Neural crest cell (in vitro differentiated cells): ENCODE measurements around the gene MZB1. TPM values are rescaled to one million over a fixed set of nuclear protein-coding genes. Genes with fewer than 3 reads are reported as not detected.
"Not testable (repeated sequence)": the region's sequence is repeated elsewhere in the genome, so short reads cannot be mapped to it uniquely, and the experiment has no call there.

Experiments used
- DNase-seq: peaks from one replicate; pipeline ENCODE4 v3.0.0; 2021; ENCODE audit warnings: low read depth, mixed read lengths, low spot score
- H3K27ac Mint-ChIP-seq: one replicate; pipeline ENCODE4 v1.8.0; 2021; ENCODE audit warnings: mild to moderate bottlenecking, mixed read lengths; ENCODE audit not compliant: unreplicated experiment
- H3K27me3 Mint-ChIP-seq: 2 replicates; pipeline ENCODE4 v1.8.0; 2021; ENCODE audit warnings: low read depth, mild to moderate bottlenecking, mixed read lengths
- H3K36me3 Mint-ChIP-seq: 2 replicates; pipeline ENCODE4 v1.8.0; 2021; ENCODE audit warnings: low read depth, mild to moderate bottlenecking, mixed read lengths
- H3K4me1 Mint-ChIP-seq: 2 replicates; pipeline ENCODE4 v1.8.0; 2021; ENCODE audit warnings: mixed read lengths
- H3K4me3 Mint-ChIP-seq: one replicate; pipeline ENCODE4 v1.8.0; 2021; ENCODE audit warnings: mild to moderate bottlenecking, mixed read lengths
- H3K9me3 Mint-ChIP-seq: 2 replicates; pipeline ENCODE4 v1.8.0; 2021; ENCODE audit warnings: mixed read lengths
- total RNA-seq: library from RNA; stranded (reverse); gene quantifications from 2 replicates; pipeline ENCODE4 v1.2.1, GENCODE V29; 2021
- TF ChIP-seq, protein P1 (sequence below): fragments of 200-600 bp; sonication (generic); conservative IDR thresholded peaks from 2 replicates; pipeline ENCODE4 v1.5.0; 2021; ENCODE audit warnings: antibody characterized with exemption, mild to moderate bottlenecking

MZB1 gene
- total RNA-seq, 1 donor from 2014 or later: 0.30 TPM

DNA sequence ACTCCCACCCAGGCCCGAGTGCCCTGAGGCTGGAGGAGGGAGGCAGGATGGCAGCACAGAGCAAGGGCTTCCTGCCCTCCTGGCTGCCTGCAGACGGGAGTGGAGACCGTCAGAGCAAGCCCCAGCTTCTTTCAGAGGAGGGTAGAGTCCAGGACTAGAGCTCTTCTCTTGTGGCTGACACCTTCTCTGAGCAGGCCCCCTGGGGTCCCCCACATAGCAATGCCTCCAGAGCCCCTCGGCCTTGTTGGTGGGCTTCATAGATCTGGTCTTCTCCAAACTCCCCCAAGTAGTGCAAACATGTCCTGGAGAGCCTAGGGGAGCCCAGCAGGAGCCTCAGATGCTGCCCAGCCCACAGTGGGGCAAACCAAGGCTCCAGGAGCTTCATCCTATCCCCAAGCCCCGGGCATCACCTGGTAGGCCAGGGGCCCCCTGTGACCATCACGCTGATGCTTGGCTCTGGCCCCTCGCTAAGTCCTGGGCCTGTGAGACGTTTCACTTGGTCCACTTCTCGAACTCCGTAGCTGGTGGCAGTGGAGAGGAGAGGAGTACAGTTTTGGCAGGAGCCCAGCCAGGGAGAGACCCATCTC lies 2.0 kb downstream of the MZB1 start:
- TF ChIP-seq, protein P1, sequence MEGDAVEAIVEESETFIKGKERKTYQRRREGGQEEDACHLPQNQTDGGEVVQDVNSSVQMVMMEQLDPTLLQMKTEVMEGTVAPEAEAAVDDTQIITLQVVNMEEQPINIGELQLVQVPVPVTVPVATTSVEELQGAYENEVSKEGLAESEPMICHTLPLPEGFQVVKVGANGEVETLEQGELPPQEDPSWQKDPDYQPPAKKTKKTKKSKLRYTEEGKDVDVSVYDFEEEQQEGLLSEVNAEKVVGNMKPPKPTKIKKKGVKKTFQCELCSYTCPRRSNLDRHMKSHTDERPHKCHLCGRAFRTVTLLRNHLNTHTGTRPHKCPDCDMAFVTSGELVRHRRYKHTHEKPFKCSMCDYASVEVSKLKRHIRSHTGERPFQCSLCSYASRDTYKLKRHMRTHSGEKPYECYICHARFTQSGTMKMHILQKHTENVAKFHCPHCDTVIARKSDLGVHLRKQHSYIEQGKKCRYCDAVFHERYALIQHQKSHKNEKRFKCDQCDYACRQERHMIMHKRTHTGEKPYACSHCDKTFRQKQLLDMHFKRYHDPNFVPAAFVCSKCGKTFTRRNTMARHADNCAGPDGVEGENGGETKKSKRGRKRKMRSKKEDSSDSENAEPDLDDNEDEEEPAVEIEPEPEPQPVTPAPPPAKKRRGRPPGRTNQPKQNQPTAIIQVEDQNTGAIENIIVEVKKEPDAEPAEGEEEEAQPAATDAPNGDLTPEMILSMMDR: no peak
- peaks cover 5% of the 10 kb centered on the region for H3K4me1 Mint-ChIP-seq
- no peak overlapping the region for H3K4me3 Mint-ChIP-seq
- no peak overlapping the region for H3K27ac Mint-ChIP-seq
- H3K36me3 Mint-ChIP-seq: no peaks in the 10 kb centered on the region
- DNase-seq: no peak
- H3K9me3 Mint-ChIP-seq: no peaks in the 10 kb centered on the region
- peaks cover 17% of the 10 kb centered on the region for H3K27me3 Mint-ChIP-seq

DNA sequence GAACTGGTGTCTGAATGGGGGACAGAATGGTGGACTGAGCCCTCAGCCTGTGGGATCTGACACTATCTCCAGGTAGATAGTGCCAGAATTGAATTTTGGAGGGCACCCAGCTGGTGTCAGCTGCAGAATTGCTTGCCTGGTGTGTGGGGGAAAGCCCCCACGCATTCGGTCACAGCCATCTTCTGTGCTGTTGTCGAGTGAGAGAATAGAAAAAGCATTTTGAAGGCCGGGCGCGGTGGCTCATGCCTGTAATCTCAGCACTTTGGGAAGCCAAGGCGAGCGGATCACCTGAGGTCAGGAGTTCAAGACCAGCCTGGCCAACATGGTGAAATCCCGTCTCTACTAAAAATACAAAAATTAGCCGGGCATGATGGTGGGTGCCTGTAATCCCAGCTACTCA lies 2.8 kb downstream of the MZB1 start:
- not testable (repeated sequence) for H3K27ac Mint-ChIP-seq, H3K9me3 Mint-ChIP-seq, H3K4me3 Mint-ChIP-seq, DNase-seq, H3K4me1 Mint-ChIP-seq, H3K36me3 Mint-ChIP-seq
- H3K27me3 Mint-ChIP-seq: peaks cover 14% of the 10 kb centered on the region

DNA sequence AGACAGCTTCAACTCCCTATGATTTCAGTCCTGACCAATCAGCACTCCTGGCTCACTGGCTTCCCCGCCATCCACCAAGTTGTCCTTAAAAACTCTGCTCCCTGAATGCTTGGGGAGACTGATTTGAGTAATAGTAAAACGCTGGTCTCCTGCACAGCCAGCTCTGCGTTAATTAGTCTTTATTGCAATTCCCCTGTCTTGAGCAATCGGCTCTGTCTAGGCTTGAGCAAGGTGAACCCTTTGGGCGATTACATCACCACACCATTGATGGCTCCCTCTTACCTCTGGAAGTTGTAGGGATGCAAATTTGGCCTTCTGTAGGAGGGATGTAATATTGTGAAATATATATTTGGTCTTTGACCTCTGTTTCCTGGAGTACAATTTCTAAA lies 3.7 kb downstream of the MZB1 start:
- TF ChIP-seq, protein P1: no peak
- Mint-ChIP-seq H3K9me3 (no peaks in the 10 kb centered on the region), H3K4me3 (no peak overlapping the region), H3K36me3 (no peaks in the 10 kb centered on the region), H3K27me3 (peaks cover 5% of the 10 kb centered on the region), H3K4me1 (no peaks in the 10 kb centered on the region), H3K27ac (no peak overlapping the region)
- no peak for DNase-seq

DNA sequence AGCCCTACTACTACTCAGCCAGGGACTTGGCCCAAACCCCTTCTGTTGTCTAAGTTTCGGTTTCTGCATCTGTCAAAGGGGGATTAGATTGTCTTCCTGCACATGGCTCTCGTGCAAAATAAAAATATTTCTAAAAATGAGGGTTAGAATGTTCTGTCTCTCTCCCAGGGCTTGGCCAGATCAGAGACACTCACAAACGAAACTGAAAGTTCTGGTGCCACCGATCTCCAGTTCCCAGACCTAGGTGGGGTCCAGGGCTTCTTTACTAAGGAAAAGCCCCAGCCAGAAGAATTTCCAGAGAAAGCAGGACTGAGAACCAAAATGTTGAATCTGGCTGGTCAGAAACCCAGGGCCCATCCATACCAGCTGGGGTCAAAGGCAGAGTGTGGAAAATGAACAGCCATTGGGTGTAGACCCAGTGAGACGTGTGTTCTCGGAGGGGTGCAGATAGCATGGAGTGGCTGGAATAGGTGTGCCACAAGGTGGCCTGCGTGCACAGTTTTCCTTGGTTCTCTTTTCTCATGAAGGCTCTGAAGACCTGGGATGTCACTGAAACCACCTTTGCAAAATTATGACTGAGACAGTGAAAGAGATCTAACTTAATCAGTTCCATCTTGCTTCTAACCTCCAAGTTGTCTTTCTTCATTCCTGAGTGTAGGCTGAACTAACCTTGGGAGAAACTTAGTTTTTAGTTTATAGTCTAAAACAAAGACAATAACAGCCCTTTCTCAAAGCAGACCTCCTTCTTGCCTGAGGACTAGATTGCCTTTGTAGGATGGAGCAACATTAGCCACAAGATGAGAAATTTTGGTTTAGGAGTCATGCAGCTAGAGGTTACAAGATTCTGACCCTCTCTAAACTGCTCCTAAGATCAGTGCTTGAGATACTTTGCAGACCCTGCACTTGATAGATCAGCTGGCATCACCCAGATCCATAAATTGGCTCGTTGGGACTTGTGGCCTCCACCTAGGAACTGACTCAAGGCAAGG lies 4.4 kb downstream of the MZB1 start:
- no peaks in the 10 kb centered on the region for H3K27me3 Mint-ChIP-seq
- no peaks in the 10 kb centered on the region for H3K4me1 Mint-ChIP-seq
- H3K4me3 Mint-ChIP-seq: no peak overlapping the region
- H3K9me3 Mint-ChIP-seq: no peaks in the 10 kb centered on the region
- DNase-seq: no peak
- no peak overlapping the region for H3K27ac Mint-ChIP-seq
- H3K36me3 Mint-ChIP-seq: no peaks in the 10 kb centered on the region
- TF ChIP-seq, protein P1: no peak

DNA sequence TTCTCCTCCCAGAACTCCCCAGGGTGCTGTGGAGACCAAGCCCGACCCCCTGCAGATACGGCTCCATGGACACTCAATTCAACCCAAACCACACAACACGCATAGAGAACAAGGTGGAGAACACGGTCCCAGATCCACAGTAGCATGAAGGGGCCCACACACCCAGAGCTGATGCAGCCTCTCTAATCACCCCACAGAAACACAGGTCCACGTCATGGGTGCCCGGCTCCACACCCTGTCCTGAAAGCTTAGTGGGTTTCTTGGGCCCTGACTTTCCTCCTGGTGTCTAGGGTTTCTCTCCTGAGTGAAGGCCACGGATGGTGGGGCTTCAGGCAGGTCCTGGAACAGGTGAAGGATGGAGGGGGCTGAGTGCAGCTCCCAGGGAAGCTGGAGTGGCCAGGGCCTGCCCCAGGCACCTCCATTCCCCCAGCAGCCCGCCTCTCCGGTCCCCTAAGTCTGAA lies 5.1 kb downstream of the MZB1 start:
- Mint-ChIP-seq H3K27me3 (no peaks in the 10 kb centered on the region), H3K4me1 (no peaks in the 10 kb centered on the region), H3K27ac (no peak overlapping the region), H3K4me3 (no peak overlapping the region), H3K36me3 (no peaks in the 10 kb centered on the region), H3K9me3 (no peaks in the 10 kb centered on the region)
- TF ChIP-seq, protein P1: no peak
- no peak for DNase-seq
